Measurements from ENCODE around the gene EFL1. TPM values are rescaled to one million over a fixed set of nuclear protein-coding genes. Genes with fewer than 3 reads are reported as not detected.

EFL1 gene
- total and polyA plus RNA-seq, 2 experiments from 2014 or later: 15.4 to 46.4 TPM

DNA sequence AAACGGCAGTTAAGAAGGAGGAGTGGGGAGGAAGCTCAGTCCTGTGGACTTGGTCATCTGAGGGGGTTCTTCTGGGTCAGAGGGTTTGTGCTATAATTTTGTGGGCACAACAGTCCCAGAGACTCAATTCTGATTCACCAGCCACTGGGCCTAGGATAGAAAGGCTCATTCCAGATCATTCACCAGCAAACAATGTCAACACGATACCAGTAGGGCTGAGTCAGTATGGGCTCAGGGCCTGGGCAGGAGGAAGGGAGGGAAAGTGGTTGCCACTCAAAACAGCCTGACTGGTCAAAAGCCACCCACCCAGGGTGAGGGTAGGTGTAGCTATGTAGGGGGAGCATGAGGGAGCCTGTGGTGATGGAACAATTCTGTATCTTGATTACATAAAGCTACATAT, 129.8 kb downstream of the EFL1 start:
- no peak overlapping the region for H3K4me2 ChIP-seq
- Mint-ChIP-seq H3K27ac (no peak overlapping the region), H3K27me3 (ENCODE audit: insufficient read depth, low read depth, poor library complexity) (no peaks in the 10 kb centered on the region), H3K4me1 (no peaks in the 10 kb centered on the region), H3K9me3 (no peaks in the 10 kb centered on the region), H3K4me3 (no peak overlapping the region), H3K36me3 (ENCODE audit: low read depth) (peaks cover 2% of the 10 kb centered on the region; the same call in 1 of the 3 replicates)
- ATAC-seq: no peak
- H4K20me1 ChIP-seq (replicated peaks; ENCODE audit: insufficient read depth): no peaks in the 10 kb centered on the region; the same call in 1 of the 2 replicates
- H3K9me2 ChIP-seq (ENCODE audit: insufficient read depth): no peaks in the 10 kb centered on the region
- no peaks in the 10 kb centered on the region for H3K27me3 ChIP-seq (ENCODE audit: insufficient read depth)
- H3K4me1 ChIP-seq (ENCODE audit: insufficient read depth): no peaks in the 10 kb centered on the region
- H3K4me3 ChIP-seq: no peak overlapping the region
- TF ChIP-seq CREB1 (CRISPR knock-in tag; IDR thresholded peaks at IDR 0.05; ENCODE audit: low read depth): no peak
- DNase-seq (ENCODE audit: low spot score): no peak
- no peaks in the 10 kb centered on the region for H3K79me2 ChIP-seq (replicated peaks; ENCODE audit: insufficient read depth)
- no peak overlapping the region for H2AFZ ChIP-seq
- no peak overlapping the region for H3K27ac ChIP-seq (ENCODE audit: low read depth)
- peaks cover 4% of the 10 kb centered on the region; the same call in 1 of the 2 replicates for H3K36me3 ChIP-seq (ENCODE audit: insufficient read depth)
- H3F3A ChIP-seq (replicated peaks; ENCODE audit: low read depth): no peaks in the 10 kb centered on the region; the same call in 1 of the 2 replicates

DNA sequence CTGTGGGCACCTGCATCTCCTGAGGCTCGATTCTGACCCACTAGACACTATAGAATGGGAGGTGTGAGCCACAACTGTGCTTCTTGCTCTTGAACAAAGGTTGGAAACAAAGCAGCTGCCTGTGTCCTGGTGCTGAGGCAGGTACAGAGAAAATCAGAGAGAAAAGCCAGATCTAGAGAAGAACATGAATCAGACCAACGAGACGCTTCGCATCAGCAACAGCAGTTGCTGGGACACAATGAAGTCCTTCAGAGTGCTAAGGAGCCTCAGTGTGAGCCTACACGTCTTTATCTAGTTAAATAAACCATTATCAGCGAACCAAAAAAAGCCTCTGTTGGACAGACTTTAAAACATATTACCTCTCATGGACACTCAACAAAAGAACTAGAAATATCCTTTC, 130.4 kb downstream of the EFL1 start:
- no peak overlapping the region for H3K27ac Mint-ChIP-seq
- TF ChIP-seq, protein P1, sequence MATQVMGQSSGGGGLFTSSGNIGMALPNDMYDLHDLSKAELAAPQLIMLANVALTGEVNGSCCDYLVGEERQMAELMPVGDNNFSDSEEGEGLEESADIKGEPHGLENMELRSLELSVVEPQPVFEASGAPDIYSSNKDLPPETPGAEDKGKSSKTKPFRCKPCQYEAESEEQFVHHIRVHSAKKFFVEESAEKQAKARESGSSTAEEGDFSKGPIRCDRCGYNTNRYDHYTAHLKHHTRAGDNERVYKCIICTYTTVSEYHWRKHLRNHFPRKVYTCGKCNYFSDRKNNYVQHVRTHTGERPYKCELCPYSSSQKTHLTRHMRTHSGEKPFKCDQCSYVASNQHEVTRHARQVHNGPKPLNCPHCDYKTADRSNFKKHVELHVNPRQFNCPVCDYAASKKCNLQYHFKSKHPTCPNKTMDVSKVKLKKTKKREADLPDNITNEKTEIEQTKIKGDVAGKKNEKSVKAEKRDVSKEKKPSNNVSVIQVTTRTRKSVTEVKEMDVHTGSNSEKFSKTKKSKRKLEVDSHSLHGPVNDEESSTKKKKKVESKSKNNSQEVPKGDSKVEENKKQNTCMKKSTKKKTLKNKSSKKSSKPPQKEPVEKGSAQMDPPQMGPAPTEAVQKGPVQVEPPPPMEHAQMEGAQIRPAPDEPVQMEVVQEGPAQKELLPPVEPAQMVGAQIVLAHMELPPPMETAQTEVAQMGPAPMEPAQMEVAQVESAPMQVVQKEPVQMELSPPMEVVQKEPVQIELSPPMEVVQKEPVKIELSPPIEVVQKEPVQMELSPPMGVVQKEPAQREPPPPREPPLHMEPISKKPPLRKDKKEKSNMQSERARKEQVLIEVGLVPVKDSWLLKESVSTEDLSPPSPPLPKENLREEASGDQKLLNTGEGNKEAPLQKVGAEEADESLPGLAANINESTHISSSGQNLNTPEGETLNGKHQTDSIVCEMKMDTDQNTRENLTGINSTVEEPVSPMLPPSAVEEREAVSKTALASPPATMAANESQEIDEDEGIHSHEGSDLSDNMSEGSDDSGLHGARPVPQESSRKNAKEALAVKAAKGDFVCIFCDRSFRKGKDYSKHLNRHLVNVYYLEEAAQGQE (IDR thresholded peaks at IDR 0.05; ENCODE audit: unreplicated experiment): no peak
- TF ChIP-seq ZNF114 (CRISPR knock-in tag; IDR thresholded peaks at IDR 0.05): no peak
- TF ChIP-seq, protein P2, sequence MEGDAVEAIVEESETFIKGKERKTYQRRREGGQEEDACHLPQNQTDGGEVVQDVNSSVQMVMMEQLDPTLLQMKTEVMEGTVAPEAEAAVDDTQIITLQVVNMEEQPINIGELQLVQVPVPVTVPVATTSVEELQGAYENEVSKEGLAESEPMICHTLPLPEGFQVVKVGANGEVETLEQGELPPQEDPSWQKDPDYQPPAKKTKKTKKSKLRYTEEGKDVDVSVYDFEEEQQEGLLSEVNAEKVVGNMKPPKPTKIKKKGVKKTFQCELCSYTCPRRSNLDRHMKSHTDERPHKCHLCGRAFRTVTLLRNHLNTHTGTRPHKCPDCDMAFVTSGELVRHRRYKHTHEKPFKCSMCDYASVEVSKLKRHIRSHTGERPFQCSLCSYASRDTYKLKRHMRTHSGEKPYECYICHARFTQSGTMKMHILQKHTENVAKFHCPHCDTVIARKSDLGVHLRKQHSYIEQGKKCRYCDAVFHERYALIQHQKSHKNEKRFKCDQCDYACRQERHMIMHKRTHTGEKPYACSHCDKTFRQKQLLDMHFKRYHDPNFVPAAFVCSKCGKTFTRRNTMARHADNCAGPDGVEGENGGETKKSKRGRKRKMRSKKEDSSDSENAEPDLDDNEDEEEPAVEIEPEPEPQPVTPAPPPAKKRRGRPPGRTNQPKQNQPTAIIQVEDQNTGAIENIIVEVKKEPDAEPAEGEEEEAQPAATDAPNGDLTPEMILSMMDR (conservative IDR thresholded peaks at IDR 0.05; ENCODE audit: low read depth in 2 of 2): no peak
- TF ChIP-seq JUNB (IDR thresholded peaks at IDR 0.05; ENCODE audit: unreplicated experiment): no peak
- no peak for TF ChIP-seq POLR2AphosphoS5 (IDR thresholded peaks at IDR 0.05; ENCODE audit: low read depth)
- no peak for TF ChIP-seq EZH2phosphoT487 (IDR thresholded peaks at IDR 0.05; ENCODE audit: unreplicated experiment)
- TF ChIP-seq EZH2 (IDR thresholded peaks at IDR 0.05; ENCODE audit: low read depth, unreplicated experiment): no peak
- TF ChIP-seq, protein P3, sequence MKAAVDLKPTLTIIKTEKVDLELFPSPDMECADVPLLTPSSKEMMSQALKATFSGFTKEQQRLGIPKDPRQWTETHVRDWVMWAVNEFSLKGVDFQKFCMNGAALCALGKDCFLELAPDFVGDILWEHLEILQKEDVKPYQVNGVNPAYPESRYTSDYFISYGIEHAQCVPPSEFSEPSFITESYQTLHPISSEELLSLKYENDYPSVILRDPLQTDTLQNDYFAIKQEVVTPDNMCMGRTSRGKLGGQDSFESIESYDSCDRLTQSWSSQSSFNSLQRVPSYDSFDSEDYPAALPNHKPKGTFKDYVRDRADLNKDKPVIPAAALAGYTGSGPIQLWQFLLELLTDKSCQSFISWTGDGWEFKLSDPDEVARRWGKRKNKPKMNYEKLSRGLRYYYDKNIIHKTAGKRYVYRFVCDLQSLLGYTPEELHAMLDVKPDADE (IDR thresholded peaks at IDR 0.05): no peak
- no peak for TF ChIP-seq ZNF331 (CRISPR knock-in tag; IDR thresholded peaks at IDR 0.05; ENCODE audit: low read depth)

More for the DNA sequence above, 130.4 kb downstream of the EFL1 start:
- no peak overlapping the region for H2AFZ ChIP-seq
- H3K36me3 Mint-ChIP-seq (ENCODE audit: low read depth): no peaks in the 10 kb centered on the region
- no peaks in the 10 kb centered on the region for H3K9me2 ChIP-seq (ENCODE audit: insufficient read depth)
- no peaks in the 10 kb centered on the region; the same call in 1 of the 2 replicates for H4K20me1 ChIP-seq (replicated peaks; ENCODE audit: insufficient read depth)
- no peak for DNase-seq (ENCODE audit: low spot score)
- H3K36me3 ChIP-seq (ENCODE audit: insufficient read depth): peaks cover 4% of the 10 kb centered on the region; the same call in 1 of the 2 replicates
- H3K4me2 ChIP-seq: no peak overlapping the region
- H3K4me1 Mint-ChIP-seq: no peaks in the 10 kb centered on the region
- no peak overlapping the region for H3K4me3 ChIP-seq
- no peak overlapping the region for H3K27ac ChIP-seq (ENCODE audit: low read depth)
- no peaks in the 10 kb centered on the region for H3K9me3 Mint-ChIP-seq
- no peaks in the 10 kb centered on the region for H3K27me3 ChIP-seq (ENCODE audit: insufficient read depth)
- no peaks in the 10 kb centered on the region for H3K4me1 ChIP-seq (ENCODE audit: insufficient read depth)
- H3F3A ChIP-seq (replicated peaks; ENCODE audit: low read depth): no peaks in the 10 kb centered on the region
- ATAC-seq: no peak
- H3K27me3 Mint-ChIP-seq (ENCODE audit: insufficient read depth, low read depth, poor library complexity): no peaks in the 10 kb centered on the region
- no peak overlapping the region for H3K4me3 Mint-ChIP-seq
- no peaks in the 10 kb centered on the region for H3K79me2 ChIP-seq (replicated peaks; ENCODE audit: insufficient read depth)

Data from GM23338 (cell line).